Measurements from ENCODE around the gene LRIG1.

The LRIG1 gene

GRCh38 chr3:66477856-66478255, 23.0 kb downstream of the LRIG1 start:
- no peak overlapping the region for H3K4me3 ChIP-seq (ENCODE audit: low read length)
- H3K9ac ChIP-seq (ENCODE audit: low read depth, low read length), result no peak overlapping the region
- H3K27ac ChIP-seq (ENCODE audit: low read depth, low read length), result no peak overlapping the region
- H3K27me3 ChIP-seq (ENCODE audit: insufficient read depth, low read length), result no peaks in the 10 kb centered on the region
- no peaks in the 10 kb centered on the region for H3K9me3 ChIP-seq (ENCODE audit: insufficient read depth, low read depth, low read length)
- 81% methylated on average over 7 of the region's 7 CpGs for WGBS
- no peaks in the 10 kb centered on the region for H3K36me3 ChIP-seq (ENCODE audit: insufficient read depth, low read length)
- H3K4me1 ChIP-seq (ENCODE audit: insufficient read depth, low read length), result peaks cover 96% of the 10 kb centered on the region

- no peaks in the 10 kb centered on the region for H3K27me3 ChIP-seq (ENCODE audit: insufficient read depth, low read length)
- no peak overlapping the region for H3K9ac ChIP-seq (ENCODE audit: low read depth, low read length)
- no peaks in the 10 kb centered on the region for H3K36me3 ChIP-seq (ENCODE audit: insufficient read depth, low read length)
- H3K4me3 ChIP-seq (ENCODE audit: low read length), result no peak overlapping the region
- no peaks in the 10 kb centered on the region for H3K9me3 ChIP-seq (ENCODE audit: insufficient read depth, low read depth, low read length)
- peaks cover 93% of the 10 kb centered on the region for H3K4me1 ChIP-seq (ENCODE audit: insufficient read depth, low read length)
- no peak overlapping the region for H3K27ac ChIP-seq (ENCODE audit: low read depth, low read length)
- 86% methylated on average over 9 of the region's 9 CpGs for WGBS
Observed at GRCh38 chr3:66476852-66477381, 23.9 kb downstream of the LRIG1 start.

GRCh38 chr3:66475386-66476020, 25.3 kb downstream of the LRIG1 start:
- no peaks in the 10 kb centered on the region for H3K9me3 ChIP-seq (ENCODE audit: insufficient read depth, low read depth, low read length)
- no peak overlapping the region for H3K4me3 ChIP-seq (ENCODE audit: low read length)
- no peaks in the 10 kb centered on the region for H3K36me3 ChIP-seq (ENCODE audit: insufficient read depth, low read length)
- H3K4me1 ChIP-seq (ENCODE audit: insufficient read depth, low read length), result peaks cover 93% of the 10 kb centered on the region
- H3K27ac ChIP-seq (ENCODE audit: low read depth, low read length), result no peak overlapping the region
- H3K9ac ChIP-seq (ENCODE audit: low read depth, low read length), result no peak overlapping the region
- WGBS, result 84% methylated on average over 9 of the region's 9 CpGs
- H3K27me3 ChIP-seq (ENCODE audit: insufficient read depth, low read length), result no peaks in the 10 kb centered on the region

- Histone ChIP-seq H3K36me3 (ENCODE audit: insufficient read depth, low read length) (no peaks in the 10 kb centered on the region), H3K9ac (ENCODE audit: low read depth, low read length) (no peak overlapping the region), H3K27me3 (ENCODE audit: insufficient read depth, low read length) (no peaks in the 10 kb centered on the region), H3K27ac (ENCODE audit: low read depth, low read length) (0 out of 2 replicates have a peak overlapping the region, but pooled peaks have one; percentile 10), H3K9me3 (ENCODE audit: insufficient read depth, low read depth, low read length) (no peaks in the 10 kb centered on the region), H3K4me1 (ENCODE audit: insufficient read depth, low read length) (peaks cover 87% of the 10 kb centered on the region), H3K4me3 (ENCODE audit: low read length) (no peak overlapping the region)
- WGBS, result 90% methylated on average over 11 of the region's 11 CpGs
Observed at GRCh38 chr3:66473692-66474091, 27.1 kb downstream of the LRIG1 start.

GRCh38 chr3:66473181-66473580, 27.6 kb downstream of the LRIG1 start:
- no peaks in the 10 kb centered on the region for H3K36me3 ChIP-seq (ENCODE audit: insufficient read depth, low read length)
- no peak overlapping the region for H3K4me3 ChIP-seq (ENCODE audit: low read length)
- WGBS, result 84% methylated on average over 4 of the region's 4 CpGs
- H3K9ac ChIP-seq (ENCODE audit: low read depth, low read length), result no peak overlapping the region
- no peaks in the 10 kb centered on the region for H3K9me3 ChIP-seq (ENCODE audit: insufficient read depth, low read depth, low read length)
- H3K4me1 ChIP-seq (ENCODE audit: insufficient read depth, low read length), result peaks cover 87% of the 10 kb centered on the region
- no peaks in the 10 kb centered on the region for H3K27me3 ChIP-seq (ENCODE audit: insufficient read depth, low read length)
- H3K27ac ChIP-seq (ENCODE audit: low read depth, low read length), result no peak overlapping the region

- H3K9ac ChIP-seq (ENCODE audit: low read depth, low read length), result no peak overlapping the region
- H3K27me3 ChIP-seq (ENCODE audit: insufficient read depth, low read length), result no peaks in the 10 kb centered on the region
- no peaks in the 10 kb centered on the region for H3K36me3 ChIP-seq (ENCODE audit: insufficient read depth, low read length)
- 86% methylated on average over 12 of the region's 12 CpGs for WGBS
- no peak overlapping the region for H3K27ac ChIP-seq (ENCODE audit: low read depth, low read length)
- peaks cover 87% of the 10 kb centered on the region for H3K4me1 ChIP-seq (ENCODE audit: insufficient read depth, low read length)
- H3K4me3 ChIP-seq (ENCODE audit: low read length), result no peak overlapping the region
- H3K9me3 ChIP-seq (ENCODE audit: insufficient read depth, low read depth, low read length), result no peaks in the 10 kb centered on the region
Observed at GRCh38 chr3:66472313-66473134, 28.3 kb downstream of the LRIG1 start.

- Histone ChIP-seq H3K4me3 (ENCODE audit: low read length) (no peak overlapping the region), H3K27me3 (ENCODE audit: insufficient read depth, low read length) (no peaks in the 10 kb centered on the region), H3K9me3 (ENCODE audit: insufficient read depth, low read depth, low read length) (no peaks in the 10 kb centered on the region), H3K4me1 (ENCODE audit: insufficient read depth, low read length) (peaks cover 79% of the 10 kb centered on the region), H3K36me3 (ENCODE audit: insufficient read depth, low read length) (no peaks in the 10 kb centered on the region), H3K9ac (ENCODE audit: low read depth, low read length) (no peak overlapping the region), H3K27ac (ENCODE audit: low read depth, low read length) (peak overlapping the region; percentile 16; the same call in 1 of the 2 replicates)
- WGBS, result 82% methylated on average over 9 of the region's 10 CpGs
Observed at GRCh38 chr3:66470956-66471686, 29.7 kb downstream of the LRIG1 start.

GRCh38 chr3:66470285-66470684, 30.5 kb downstream of the LRIG1 start:
- WGBS, result 84% methylated on average over 5 of the region's 5 CpGs
- H3K4me3 ChIP-seq (ENCODE audit: low read length), result no peak overlapping the region
- H3K27ac ChIP-seq (ENCODE audit: low read depth, low read length), result peak overlapping the region; percentile 16; the same call in 1 of the 2 replicates
- H3K9me3 ChIP-seq (ENCODE audit: insufficient read depth, low read depth, low read length), result no peaks in the 10 kb centered on the region
- H3K4me1 ChIP-seq (ENCODE audit: insufficient read depth, low read length), result peaks cover 71% of the 10 kb centered on the region
- no peaks in the 10 kb centered on the region for H3K27me3 ChIP-seq (ENCODE audit: insufficient read depth, low read length)
- no peaks in the 10 kb centered on the region for H3K36me3 ChIP-seq (ENCODE audit: insufficient read depth, low read length)
- no peak overlapping the region for H3K9ac ChIP-seq (ENCODE audit: low read depth, low read length)

- Histone ChIP-seq H3K27me3 (ENCODE audit: insufficient read depth, low read length) (no peaks in the 10 kb centered on the region), H3K9me3 (ENCODE audit: insufficient read depth, low read depth, low read length) (no peaks in the 10 kb centered on the region), H3K27ac (ENCODE audit: low read depth, low read length) (no peak overlapping the region), H3K4me3 (ENCODE audit: low read length) (no peak overlapping the region), H3K36me3 (ENCODE audit: insufficient read depth, low read length) (no peaks in the 10 kb centered on the region), H3K4me1 (ENCODE audit: insufficient read depth, low read length) (peaks cover 73% of the 10 kb centered on the region), H3K9ac (ENCODE audit: low read depth, low read length) (no peak overlapping the region)
- 92% methylated on average over 4 of the region's 4 CpGs for WGBS
Observed at GRCh38 chr3:66469220-66469640, 31.6 kb downstream of the LRIG1 start.

GRCh38 chr3:66467996-66468735, 32.7 kb downstream of the LRIG1 start:
- Histone ChIP-seq H3K4me3 (ENCODE audit: low read length) (no peak overlapping the region), H3K9ac (ENCODE audit: low read depth, low read length) (no peak overlapping the region), H3K9me3 (ENCODE audit: insufficient read depth, low read depth, low read length) (no peaks in the 10 kb centered on the region), H3K27me3 (ENCODE audit: insufficient read depth, low read length) (no peaks in the 10 kb centered on the region), H3K4me1 (ENCODE audit: insufficient read depth, low read length) (peaks cover 71% of the 10 kb centered on the region), H3K36me3 (ENCODE audit: insufficient read depth, low read length) (no peaks in the 10 kb centered on the region), H3K27ac (ENCODE audit: low read depth, low read length) (no peak overlapping the region)
- 93% methylated on average over 10 of the region's 10 CpGs for WGBS
